ENCODE measurements around the gene FDPS.

Gene FDPS

DNA sequence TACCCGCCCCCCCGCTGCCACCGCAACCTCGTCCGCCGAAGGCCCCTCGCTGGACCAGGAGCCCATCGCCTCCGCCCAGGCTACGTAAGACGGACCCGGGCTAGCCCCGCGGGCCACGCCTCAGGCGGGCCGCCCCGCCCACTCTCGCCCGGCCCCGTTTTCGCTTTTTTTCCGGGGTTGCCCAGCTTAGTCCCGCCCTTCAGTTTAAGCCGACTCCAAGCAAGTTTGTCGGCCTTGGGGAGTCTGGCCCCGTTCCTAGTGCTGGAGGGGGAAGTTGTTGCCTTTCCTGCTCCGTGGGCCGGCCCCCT is 15.0 kb downstream of the FDPS start:
- TF ChIP-seq, protein P1, sequence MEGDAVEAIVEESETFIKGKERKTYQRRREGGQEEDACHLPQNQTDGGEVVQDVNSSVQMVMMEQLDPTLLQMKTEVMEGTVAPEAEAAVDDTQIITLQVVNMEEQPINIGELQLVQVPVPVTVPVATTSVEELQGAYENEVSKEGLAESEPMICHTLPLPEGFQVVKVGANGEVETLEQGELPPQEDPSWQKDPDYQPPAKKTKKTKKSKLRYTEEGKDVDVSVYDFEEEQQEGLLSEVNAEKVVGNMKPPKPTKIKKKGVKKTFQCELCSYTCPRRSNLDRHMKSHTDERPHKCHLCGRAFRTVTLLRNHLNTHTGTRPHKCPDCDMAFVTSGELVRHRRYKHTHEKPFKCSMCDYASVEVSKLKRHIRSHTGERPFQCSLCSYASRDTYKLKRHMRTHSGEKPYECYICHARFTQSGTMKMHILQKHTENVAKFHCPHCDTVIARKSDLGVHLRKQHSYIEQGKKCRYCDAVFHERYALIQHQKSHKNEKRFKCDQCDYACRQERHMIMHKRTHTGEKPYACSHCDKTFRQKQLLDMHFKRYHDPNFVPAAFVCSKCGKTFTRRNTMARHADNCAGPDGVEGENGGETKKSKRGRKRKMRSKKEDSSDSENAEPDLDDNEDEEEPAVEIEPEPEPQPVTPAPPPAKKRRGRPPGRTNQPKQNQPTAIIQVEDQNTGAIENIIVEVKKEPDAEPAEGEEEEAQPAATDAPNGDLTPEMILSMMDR (IDR thresholded peaks at IDR 0.05; ENCODE audit: low read depth, low read length): no peak
- TF ChIP-seq POLR2A (IDR thresholded peaks at IDR 0.05; ENCODE audit: extremely low read depth, insufficient read length) (peak; percentile 43), MYC (IDR thresholded peaks at IDR 0.05; ENCODE audit: low read depth, low read length) (no peak)
- TF ChIP-seq, protein P2, sequence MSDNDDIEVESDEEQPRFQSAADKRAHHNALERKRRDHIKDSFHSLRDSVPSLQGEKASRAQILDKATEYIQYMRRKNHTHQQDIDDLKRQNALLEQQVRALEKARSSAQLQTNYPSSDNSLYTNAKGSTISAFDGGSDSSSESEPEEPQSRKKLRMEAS (IDR thresholded peaks at IDR 0.05; ENCODE audit: low read depth, low read length): no peak
- DNase-seq (ENCODE audit: low read depth): peak; percentile 91
- peak overlapping the region; percentile 71 for H3K4me3 ChIP-seq (ENCODE audit: low read depth, low read length)

DNA sequence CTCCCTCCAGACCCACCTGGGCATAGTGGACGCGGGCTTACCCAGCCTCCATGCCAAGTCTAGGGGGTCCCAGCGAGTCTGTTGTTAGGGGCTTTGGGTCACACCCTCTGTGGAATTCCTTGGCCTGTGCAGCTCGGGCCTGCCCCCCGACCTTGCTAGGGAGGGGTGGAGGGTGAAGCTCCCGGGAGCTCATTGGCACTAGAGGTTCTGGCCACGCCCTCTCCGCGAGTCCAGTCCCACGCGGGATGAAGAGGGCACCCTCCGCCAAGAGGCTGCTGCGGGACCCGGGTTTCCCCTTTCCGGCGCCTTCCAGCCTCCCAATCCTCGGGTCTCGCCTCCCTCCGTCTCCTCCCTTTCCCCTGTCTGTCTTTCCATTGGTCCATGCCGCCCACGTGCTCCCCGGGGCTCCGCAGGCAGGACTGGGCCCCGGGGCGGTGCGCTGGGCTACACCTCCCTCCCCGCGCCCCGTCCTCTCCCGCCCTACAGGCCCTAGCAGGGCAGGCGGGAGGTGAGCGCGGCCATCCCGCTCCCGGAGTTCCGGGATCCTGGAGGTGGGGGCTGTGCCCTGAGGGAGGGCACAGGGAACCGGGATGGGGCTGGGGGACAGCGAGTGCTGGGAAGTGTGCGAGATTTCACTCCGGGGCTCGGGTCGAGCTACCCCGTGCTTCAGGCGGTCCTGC is 15.5 kb downstream of the FDPS start:
- peak overlapping the region; percentile 78 for H3K4me3 ChIP-seq (ENCODE audit: low read depth, low read length)
- peak; percentile 97 for DNase-seq (ENCODE audit: low read depth)
- peak; percentile 62 for TF ChIP-seq MYC (IDR thresholded peaks at IDR 0.05; ENCODE audit: low read depth, low read length)
- TF ChIP-seq, protein P2 (IDR thresholded peaks at IDR 0.05; ENCODE audit: low read depth, low read length): peak; percentile 98
- TF ChIP-seq, protein P1 (IDR thresholded peaks at IDR 0.05; ENCODE audit: low read depth, low read length): no peak
- peak; percentile 24 for TF ChIP-seq POLR2A (IDR thresholded peaks at IDR 0.05; ENCODE audit: extremely low read depth, insufficient read length)

DNA sequence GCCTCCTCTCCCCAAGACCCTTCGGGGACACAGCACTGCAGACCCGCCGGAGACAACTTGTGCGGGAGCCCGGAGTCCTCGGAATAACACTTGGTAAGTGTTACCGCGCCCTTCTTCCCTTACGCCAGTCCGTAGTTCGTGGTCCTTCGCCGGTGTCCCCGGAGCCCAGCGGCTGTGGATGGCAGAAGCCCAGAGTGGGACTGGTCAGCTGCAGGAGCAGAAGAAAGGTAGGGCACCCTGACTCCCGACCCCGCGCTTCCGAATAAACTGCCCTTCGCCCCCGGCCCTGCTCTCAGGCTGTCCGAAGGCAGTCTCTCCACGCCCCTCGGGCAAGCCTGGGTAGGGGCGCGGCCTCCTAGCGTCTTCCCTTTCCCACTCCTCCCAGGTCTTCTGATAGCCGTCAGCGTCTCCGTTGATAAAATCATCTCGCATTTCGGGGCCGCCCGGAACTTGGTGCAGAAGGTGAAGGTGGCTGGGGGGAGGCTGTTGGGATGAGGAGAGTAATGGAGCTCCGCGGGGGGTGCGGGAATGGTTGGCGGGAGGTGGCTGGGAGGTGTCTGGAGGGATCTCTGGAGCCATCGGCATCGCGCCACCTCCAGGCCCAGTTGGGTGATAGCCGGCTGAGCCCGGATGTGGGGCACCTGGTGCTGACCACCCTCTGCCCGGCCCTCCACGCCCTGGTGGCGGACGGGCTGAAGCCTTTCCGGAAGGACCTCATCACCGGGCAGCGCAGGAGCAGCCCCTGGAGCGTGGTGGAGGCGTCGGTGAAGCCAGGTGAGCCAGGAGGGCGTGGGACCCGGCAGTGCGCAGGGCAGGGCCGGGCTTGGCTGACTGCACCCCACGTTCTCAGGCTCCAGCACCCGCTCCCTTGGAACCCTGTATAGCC is 16.3 kb downstream of the FDPS start:
- peak; percentile 54 for DNase-seq (ENCODE audit: low read depth)
- H3K4me3 ChIP-seq (ENCODE audit: low read depth, low read length): peak overlapping the region; percentile 78
- TF ChIP-seq, protein P2 (IDR thresholded peaks at IDR 0.05; ENCODE audit: low read depth, low read length): no peak
- no peak for TF ChIP-seq MYC (IDR thresholded peaks at IDR 0.05; ENCODE audit: low read depth, low read length)
- TF ChIP-seq, protein P1 (IDR thresholded peaks at IDR 0.05; ENCODE audit: low read depth, low read length): peak; percentile 17
- TF ChIP-seq POLR2A (IDR thresholded peaks at IDR 0.05; ENCODE audit: extremely low read depth, insufficient read length): no peak

DNA sequence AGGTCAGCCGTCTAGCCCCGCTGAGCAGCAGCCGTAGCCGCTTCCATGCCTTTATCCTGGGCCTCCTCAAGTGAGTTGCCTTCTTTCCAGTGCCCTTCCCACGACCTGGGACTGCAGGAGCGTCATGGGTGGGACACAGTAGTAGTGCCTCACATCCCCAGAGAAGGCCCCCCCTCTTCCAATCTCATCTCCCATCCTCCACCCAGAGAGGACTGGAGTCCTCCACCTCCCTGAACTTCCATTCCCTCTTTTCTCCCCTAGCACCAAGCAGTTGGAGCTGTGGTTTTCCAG is 16.9 kb downstream of the FDPS start:
- no peak for TF ChIP-seq MYC (IDR thresholded peaks at IDR 0.05; ENCODE audit: low read depth, low read length)
- TF ChIP-seq, protein P2 (IDR thresholded peaks at IDR 0.05; ENCODE audit: low read depth, low read length): no peak
- TF ChIP-seq POLR2A (IDR thresholded peaks at IDR 0.05; ENCODE audit: extremely low read depth, insufficient read length): no peak
- TF ChIP-seq, protein P1 (IDR thresholded peaks at IDR 0.05; ENCODE audit: low read depth, low read length): no peak
- no peak for DNase-seq (ENCODE audit: low read depth)
- no peak overlapping the region for H3K4me3 ChIP-seq (ENCODE audit: low read depth, low read length)

DNA sequence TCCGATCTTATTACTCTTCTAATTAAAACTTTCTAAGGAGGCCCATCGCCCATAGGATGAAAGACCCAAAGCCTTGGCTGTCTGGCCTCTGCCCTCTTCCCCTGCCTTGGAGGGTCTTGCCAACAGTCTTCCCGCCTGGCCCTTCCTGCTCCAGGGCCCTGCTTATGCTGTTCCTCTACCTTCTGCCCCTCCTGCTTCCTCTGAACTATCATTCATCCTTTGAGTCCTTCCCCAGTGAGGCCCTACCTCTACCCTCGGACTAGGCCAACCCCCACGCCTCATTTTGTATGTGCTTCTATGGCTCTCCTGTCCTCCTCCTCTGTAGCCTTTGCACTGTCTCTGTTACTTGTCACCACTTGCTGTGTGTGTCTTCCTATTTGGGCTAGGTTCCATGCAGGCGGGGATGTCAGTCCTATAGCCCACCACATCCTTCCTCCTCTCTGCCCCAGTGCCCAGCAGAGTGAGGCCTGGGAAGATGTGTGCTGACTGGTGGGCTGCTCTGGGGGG is 17.4 kb downstream of the FDPS start:
- no peak for TF ChIP-seq MYC (IDR thresholded peaks at IDR 0.05; ENCODE audit: low read depth, low read length)
- no peak overlapping the region for H3K4me3 ChIP-seq (ENCODE audit: low read depth, low read length)
- peak; percentile 21 for DNase-seq (ENCODE audit: low read depth)

DNA sequence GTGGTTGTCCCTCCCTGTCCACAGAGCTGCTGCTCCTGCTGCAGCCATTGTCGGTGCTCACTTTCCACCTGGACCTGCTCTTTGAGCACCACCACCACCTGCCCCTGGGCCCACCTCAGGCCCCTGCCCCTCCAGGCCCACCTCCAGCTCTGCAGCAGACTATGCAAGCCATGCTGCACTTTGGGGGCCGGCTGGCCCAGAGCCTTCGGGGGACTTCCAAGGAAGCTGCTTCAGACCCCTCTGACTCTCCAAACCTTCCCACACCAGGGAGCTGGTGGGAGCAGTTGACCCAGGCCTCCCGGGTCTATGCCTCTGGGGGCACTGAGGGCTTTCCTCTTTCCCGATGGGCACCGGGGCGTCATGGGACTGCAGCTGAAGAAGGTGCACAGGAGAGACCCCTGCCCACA is 18.0 kb downstream of the FDPS start:
- DNase-seq (ENCODE audit: low read depth): no peak
- TF ChIP-seq, protein P2 (IDR thresholded peaks at IDR 0.05; ENCODE audit: low read depth, low read length): no peak
- TF ChIP-seq MYC (IDR thresholded peaks at IDR 0.05; ENCODE audit: low read depth, low read length) (no peak), POLR2A (IDR thresholded peaks at IDR 0.05; ENCODE audit: extremely low read depth, insufficient read length) (no peak)
- TF ChIP-seq, protein P1 (IDR thresholded peaks at IDR 0.05; ENCODE audit: low read depth, low read length): no peak
- H3K4me3 ChIP-seq (ENCODE audit: low read depth, low read length): no peak overlapping the region

Measured in NB4 (cell line).